Posterior vena cava (tissue), 2 donors: ENCODE data around the gene CYS1. TPM values are rescaled to one million over a fixed set of nuclear protein-coding genes. Genes with fewer than 3 reads are reported as not detected.
"Not testable (repeated sequence)": the region's sequence is repeated elsewhere in the genome, so short reads cannot be mapped to it uniquely, and the experiment has no call there.

Source experiments
- DNase-seq: peaks from one replicate; pipeline ENCODE4 v3.0.0-alpha.2; 2020; ENCODE audit warnings: low spot score
- intact Hi-C, 2 donors: fragments of 100-400 bp; cut with DNase I; formaldehyde crosslinking; loops; one replicate each; pipeline versions ENCODE4 v1.14.1 to v1.14.2; 2022 to 2023
- total RNA-seq, 2 donors: library from RNA; stranded (reverse); fragmentation: NEBNext Ultra II Directional; extraction: Animal tissue kit (Norgen Biotek cat#: 25700); gene quantifications; one replicate each; pipeline ENCODE4 v1.2.1, GENCODE V29; 2021
- donor health status: DM: yes; HTN: yes; CAD: no.
- donor health status: DM: yes; HTN: yes; CAD: no.

Gene CYS1
- total RNA-seq, 2 donors from 2014 or later = 3.0 to 9.1 TPM

DNA sequence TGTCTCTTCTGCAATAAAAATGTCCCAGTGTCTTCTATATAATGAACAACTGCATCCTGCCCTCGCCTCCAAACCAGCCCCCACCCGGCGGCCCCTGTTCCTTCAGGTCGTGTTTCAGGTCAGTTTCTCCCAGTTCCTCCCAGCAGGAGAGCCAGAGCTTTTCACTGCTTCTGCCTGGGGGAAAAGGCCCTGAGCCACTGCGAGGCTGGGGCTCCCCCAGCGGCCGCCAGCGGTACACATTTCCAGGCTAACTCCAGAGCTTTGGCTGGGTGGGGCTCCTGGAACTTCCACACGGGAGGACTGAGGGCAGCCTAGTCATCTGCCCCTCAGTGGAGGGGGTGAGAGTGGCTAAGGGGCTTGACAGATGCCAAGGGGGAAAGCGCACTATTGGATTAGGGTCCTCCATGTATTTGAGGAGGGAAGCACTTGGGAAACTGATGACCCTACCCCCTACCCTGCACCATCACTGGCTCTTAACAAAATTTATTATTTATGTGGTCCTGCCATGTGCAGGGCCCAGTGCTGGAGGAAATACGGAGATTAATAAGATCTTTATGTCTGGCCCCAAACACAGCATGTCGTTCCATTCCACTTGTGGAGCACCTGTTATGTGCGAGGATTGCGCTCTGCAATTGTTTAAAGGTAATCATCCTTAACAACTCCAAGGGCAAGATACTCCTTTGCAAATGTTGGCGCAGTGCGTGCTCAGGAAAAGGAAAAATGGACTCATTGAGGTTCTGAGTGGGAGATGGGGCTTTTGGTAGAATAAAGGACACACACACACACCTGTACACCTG, 17.3 kb upstream of the CYS1 start:
- DNase-seq = peak; percentile 92
- intact Hi-C loops = loop anchor here in 1 of 2 donors (5.0 kb wide), 1 partner anchor 210 kb away; no protein-coding TSS in a partner anchor

GRCh38 chr2:10096641-10097040, 16.4 kb upstream of the CYS1 start:
- intact Hi-C loops = loop anchor here in 1 of 2 donors (5.0 kb wide), 1 partner anchor 209 kb away; no protein-coding TSS in a partner anchor
- DNase-seq = no peak

DNA sequence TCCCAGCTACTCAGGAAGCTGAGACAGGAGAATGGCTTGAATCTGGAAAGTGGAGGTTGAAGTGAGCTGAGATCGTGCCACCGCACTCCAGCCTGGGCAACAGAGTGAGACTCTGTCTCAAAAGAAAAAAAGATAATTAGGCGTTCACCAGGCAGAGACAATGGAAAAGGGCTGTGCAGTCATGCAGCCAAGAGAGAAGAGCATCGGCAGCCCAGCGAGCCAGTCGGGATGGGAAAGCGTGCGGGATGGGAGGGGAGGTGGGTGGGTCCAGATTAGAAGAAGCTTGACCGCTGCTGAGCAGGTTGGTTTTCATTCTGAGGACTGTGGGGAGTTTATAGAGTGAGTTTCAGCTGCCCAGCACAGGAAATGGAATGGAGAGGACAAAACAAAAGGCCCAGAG, 15.0 kb upstream of the CYS1 start:
- intact Hi-C loops = loop anchor here in 1 of 2 donors (5.0 kb wide), 1 partner anchor 208 kb away; no protein-coding TSS in a partner anchor
- no peak for DNase-seq

DNA sequence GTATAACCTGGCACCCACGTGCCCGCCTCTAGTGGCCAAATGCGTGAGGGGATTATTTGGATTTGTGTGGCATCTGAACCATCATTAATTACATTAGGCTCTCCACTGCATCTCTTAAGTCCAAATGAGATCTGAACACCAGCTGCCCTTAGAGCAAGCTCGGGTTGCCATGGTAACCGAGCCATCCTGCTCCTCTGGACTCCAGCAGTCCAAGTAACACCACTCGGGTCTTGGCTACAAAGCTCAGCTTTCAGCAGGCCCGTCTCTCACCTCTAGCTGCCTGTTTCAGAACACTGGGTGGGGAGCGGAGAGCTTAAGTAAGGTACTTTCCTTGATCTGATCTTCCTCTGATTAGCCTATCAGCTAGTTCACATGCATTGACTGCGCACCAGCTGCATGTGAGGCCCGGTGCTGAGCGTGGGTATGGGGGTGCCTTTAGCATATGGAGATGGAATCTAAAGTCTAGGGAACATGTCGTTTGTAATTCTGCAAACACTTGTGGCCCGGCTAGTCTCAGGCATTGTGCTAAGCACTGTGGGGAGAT, 14.1 kb upstream of the CYS1 start:
- intact Hi-C loops = no loop called here
- DNase-seq = no peak

DNA sequence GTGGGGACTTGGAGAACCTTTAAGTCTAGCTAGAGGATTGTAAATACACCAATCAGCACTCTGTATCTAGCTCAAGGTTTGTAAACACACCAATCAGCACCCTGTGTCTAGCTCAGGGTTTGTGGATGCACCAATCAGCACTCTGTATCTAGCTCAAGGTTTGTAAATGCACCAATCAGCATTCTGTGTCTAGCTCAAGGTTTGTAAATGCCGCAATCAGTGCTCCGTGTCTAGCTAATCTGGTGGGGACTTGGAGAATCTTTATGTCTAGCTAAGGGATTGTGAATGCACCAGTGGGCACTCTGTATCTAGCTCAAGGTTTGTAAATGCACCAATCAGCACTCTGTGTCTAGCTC, 11.7 kb upstream of the CYS1 start:
- intact Hi-C loops = not testable (repeated sequence)

DNA sequence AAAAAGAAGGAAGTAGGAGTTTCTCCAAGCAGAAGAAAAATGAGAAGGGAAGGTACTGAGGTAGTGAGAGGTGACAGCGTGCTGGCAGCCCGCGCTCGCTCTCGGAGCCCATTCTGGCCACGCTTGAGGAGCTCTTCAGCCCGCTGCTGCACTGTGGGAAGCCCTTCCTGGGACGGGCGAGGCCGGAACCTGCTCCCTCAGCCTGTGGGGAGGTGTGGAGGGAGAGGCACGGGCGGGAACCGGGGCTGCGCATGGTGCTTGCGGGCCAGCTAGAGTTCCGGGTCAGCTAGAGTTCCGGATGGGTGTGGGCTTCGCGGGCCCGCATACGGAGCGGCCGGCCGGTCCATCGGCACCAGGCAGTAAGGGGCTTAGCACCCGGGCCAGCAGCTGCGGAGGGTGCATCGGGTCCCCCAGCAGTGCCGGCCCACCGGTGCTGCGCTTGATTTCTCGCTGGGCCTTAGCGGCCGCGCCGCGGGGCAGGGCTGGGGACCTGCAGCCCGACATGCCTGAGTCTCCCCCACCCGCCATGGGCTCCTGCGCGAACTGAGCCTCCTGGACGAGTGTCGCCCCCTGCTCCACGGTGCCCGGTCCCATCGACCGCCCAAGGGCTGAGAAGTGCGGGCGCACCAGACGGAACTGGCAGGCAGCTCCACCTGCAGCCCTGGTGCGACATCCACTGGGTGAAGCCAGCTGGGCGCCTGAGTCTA, 11.1 kb upstream of the CYS1 start:
- DNase-seq = peak; percentile 78
- intact Hi-C loops = no loop called here

More for the DNA sequence above, 11.7 kb upstream of the CYS1 start:
- not testable (repeated sequence) for DNase-seq

DNA sequence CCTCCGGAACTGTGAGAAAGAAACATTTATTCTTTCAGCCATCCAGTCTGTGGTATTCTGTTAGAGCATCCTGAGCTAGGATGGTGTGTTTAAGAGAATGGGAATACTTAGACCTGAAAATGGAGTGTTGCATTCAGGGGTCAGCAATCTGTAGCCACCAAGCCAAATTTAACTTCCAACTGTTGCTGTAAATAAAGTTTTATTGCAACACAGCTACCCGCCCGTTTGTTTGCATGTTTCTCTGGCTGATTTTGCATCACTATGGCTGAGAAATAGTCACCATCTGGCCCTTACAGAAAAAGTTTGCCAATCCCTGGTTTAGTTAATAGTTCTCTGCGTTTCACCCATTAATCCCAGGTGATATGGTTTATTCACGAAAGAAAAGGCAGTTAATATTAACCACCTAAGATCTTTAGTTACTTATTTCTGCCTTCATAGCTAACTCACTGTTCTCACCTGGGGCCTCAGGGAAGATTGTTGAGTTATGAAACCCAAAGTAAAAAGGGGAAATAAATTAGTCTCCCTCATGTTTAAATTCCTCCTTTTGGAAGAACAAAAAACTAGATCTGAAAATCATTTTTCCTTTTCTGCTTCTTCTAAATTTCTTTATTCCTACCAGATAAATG, 9.5 kb upstream of the CYS1 start:
- DNase-seq = no peak
- intact Hi-C loops = no loop called here

DNA sequence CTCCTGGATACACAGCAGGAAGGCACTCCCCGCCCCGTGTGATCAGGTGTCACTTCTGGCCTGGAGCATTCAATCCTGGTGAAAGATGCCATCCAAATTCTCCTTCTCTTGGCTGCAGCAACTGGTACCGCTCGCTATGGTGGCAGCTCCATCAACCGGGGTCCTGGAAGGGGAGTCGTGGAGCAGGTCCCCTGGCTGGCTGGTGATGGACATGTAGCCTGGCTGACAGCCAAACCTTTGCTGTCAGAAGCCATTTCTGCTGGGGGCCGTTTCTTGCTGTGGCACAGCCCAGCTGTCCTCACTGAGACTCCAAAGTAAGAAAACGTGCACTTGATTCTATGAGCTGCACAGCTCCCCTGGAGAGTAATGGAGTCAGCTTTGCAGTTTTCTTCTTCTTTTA, 7.1 kb upstream of the CYS1 start:
- intact Hi-C loops = no loop called here
- DNase-seq = peak; percentile 77

DNA sequence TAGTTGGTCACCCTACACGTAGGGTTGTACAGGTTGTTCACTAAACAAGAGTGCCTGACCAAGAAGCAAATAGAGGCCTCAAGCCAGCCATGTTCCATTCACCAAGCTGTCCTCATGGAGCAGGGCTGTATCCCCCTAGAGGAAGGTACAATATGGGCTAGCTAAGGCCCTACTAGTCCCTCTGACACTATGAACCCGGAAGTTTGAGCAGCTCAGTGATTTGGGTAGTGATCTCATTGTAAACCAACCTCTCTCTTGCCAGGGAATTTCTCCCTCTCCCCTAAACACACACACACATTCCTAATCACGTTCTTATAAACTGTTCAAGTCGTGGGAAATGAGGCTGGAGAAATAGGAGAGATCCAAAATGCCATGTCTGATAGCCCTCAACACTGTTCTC, 6.7 kb upstream of the CYS1 start:
- DNase-seq = no peak
- intact Hi-C loops = no loop called here

DNA sequence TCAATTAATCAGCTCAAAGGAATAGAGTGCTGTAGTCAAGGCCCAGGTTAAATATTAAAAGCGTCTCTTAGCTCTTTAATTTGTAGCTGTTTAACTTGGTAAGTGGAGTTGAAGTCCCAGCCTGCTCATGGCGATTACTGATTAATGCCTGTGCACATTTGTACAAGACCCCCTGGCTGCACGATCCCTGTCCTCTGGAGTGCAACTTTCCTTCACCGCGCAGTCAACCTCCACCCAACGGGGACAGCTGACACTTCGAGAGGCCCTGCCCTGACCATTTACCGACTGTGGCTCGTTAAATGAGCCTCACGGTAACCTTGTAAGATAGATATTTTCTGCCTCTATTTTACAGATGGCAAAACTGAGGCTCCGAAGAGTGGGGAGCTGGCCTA, 5.5 kb upstream of the CYS1 start:
- intact Hi-C loops = no loop called here
- DNase-seq = peak; percentile 12

DNA sequence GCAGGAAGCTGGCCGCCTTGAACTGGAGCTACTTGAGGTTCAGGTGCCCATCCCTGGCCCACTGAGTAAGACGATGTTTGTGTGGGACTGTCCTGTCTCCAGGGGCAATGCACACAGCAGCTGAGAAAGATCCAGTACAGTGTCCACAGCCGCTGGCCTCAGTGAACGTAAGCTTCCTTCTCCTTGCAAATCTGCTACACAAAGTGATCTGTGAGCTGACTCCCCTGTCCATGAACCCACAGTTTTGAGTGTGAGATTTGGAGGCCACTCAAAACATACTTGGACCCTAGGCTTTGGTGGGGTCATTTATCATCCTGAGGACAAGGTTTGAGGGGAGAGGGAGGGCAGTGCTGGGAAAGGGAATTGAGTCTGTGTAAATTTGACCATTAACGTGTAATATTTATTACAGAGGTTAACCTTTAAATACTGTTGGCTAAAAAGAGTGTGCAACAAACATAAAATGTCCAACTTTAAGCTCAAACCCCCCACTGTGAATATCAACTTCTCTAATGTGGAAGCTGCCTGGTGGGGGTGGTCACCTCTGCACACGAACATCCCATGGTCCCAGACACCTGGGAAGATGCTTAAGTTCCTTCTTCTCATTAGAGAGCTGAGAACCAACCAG, 4.9 kb upstream of the CYS1 start:
- intact Hi-C loops = no loop called here
- peak; percentile 59 for DNase-seq

DNA sequence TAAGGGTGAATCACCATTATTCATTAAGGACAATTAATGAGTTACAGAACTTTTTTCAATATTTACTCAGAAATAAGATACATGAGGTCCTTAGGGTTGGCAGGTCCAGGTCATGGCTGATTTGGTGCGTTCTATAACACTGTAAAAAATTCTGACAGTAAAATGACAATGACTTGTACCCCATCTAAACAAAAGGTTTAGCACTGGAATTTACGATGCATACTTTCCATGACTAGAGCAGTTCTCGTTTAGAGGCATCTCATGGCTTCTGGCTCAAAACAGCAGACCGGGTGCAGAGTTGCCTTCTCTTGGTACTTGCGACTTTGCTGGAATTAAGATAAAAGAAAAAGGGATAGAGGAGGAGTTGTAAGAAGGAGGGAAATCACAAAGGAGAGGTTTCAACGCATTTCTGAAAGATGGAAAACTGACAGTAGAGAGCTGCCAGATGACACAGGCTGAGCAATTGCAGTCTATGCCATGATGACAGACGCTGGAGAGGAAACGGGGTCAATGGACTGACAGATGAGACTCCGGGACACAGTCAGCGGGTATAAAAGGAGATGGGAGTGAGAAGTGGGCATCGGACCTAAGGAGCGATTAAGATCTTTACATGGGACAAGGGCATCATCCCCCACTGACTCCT, 4.1 kb upstream of the CYS1 start:
- intact Hi-C loops = no loop called here

DNA sequence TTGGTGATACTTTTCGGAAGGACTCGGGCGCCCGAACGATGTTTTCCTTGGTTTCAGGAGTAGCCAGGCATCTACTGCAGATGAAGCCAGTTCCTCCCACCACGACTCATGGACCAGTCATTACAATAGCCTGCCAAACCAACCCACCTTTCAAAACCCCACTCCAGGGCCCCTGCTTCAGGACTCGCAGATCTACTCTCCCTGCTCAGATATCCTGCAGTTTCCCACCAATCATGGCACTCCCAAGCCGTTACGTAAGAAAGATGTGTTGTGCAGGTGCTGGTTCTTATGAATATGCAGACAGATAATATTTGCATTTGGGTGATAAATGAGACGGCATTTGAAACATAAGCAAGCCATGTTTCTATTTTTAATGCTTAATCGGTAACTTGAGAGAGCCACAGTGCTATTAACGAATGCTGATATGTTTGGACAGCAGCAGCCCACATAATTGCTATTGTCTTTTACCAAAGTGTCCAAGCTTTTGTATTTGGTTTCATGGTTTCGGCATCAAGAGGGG, 3.5 kb upstream of the CYS1 start:
- intact Hi-C loops = no loop called here
- no peak for DNase-seq

More for the DNA sequence above, 4.1 kb upstream of the CYS1 start:
- no peak for DNase-seq

DNA sequence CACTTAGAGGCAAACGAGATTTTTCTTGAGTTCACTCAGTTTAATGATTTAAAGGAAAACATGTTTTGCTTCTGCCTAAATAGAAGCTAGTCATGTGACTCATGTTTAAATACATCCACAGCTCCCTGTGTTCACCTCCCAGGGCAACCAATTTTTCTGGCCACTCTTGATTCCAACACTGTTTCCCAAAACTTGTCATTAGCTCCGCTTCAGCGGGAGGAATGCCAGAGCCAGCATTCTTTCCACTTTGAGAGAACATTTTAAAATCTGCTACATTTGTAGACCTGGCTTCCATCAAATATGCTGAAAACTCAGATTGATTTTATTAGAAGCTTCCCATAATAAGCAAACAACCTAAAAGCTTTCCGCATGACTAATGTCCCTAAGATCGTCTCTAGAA, 2.8 kb upstream of the CYS1 start:
- DNase-seq = no peak
- intact Hi-C loops = no loop called here

DNA sequence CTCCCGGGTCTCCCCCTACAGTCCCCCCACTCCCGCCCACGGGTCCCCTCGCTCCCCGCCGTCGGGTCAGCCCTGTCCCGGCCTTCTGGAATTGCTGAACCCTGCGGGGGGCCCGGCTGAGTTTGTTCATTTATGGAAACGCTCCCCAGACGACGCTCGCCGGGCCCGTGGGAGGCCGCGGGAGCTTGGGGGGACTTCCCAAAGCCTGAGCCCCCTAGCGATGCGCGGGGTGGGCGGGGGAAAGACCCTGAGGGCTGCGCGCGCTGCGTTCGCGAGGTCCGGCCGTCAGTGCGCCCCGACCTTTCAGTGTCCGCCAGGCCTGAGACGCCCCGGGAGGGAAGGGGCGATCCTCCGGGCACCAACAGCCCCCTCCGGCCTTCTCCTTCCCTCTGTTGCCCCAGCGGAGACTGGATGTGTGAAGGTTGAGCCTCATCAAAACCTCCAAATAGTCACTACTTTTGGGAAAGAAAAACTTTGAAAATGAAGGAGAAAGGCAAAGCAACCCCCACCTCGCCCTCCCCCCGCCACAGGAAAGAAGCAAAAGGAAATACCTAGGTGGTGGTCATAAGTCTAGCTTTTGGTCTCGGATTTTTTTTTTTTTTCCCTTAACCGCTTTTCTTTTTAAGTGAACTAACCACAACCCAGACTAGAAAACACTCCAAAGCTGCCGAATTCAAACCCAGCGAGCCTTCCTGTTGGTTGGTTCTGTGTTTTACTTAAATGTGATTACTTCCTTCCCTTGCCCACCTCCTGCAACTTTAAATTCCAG, 509 bp upstream of the CYS1 start:
- intact Hi-C loops = no loop called here
- DNase-seq = no peak

GRCh38 chr2:10079266-10079869, 843 bp downstream of the CYS1 start:
- intact Hi-C loops = loop anchor here in 1 of 2 donors (10.0 kb wide), 1 partner anchor 355 kb away; no protein-coding TSS in a partner anchor
- peak; percentile 86 for DNase-seq

GRCh38 chr2:10078704-10079265, 1.4 kb downstream of the CYS1 start:
- intact Hi-C loops = loop anchor here in 1 of 2 donors (10.0 kb wide), 1 partner anchor 356 kb away; no protein-coding TSS in a partner anchor
- no peak for DNase-seq
